HL-60 (cell line): Measurements from ENCODE around the gene TTC8.
A peak's percentile ranks its signal among the peaks of the same experiment; 100 is the strongest.

Source experiments
- DNase-seq, 2 experiments: peaks; one replicate each; pipeline ENCODE4 v3.0.0-alpha.2; 2010 to 2020; ENCODE audit warnings: low read depth in 1 of 2, low spot score in 1 of 2
- H3K27ac ChIP-seq: fragments of 250-450 bp; sonication (Bioruptor Pico); replicated peaks from 2 replicates; pipeline ENCODE4 v1.5.1; 2020; ENCODE audit warnings: mild to moderate bottlenecking, moderate library complexity
- H3K27me3 ChIP-seq: fragments of 250-450 bp; sonication (Bioruptor Pico); 2 replicates; pipeline ENCODE4 v1.5.1; 2021; ENCODE audit warnings: mild to moderate bottlenecking, moderate library complexity; ENCODE audit not compliant: insufficient read depth, poor library complexity, severe bottlenecking
- H3K4me3 ChIP-seq: replicated peaks from 2 replicates; pipeline ENCODE4 v1.5.1; 2011; ENCODE audit warnings: mild to moderate bottlenecking, control low read depth, low read length; ENCODE audit not compliant: insufficient read depth
- CTCF ChIP-seq: IDR thresholded peaks from one replicate; pipeline ENCODE4 v1.5.1; 2011; ENCODE audit warnings: low read length, control low read depth, inconsistent platforms; ENCODE audit not compliant: insufficient read depth
- GABPA ChIP-seq: IDR thresholded peaks from 2 replicates; pipeline ENCODE4 v1.6.1; 2012; ENCODE audit warnings: low read depth
- POLR2AphosphoS5 ChIP-seq: IDR thresholded peaks from 2 replicates; pipeline ENCODE4 v1.6.1; 2012; ENCODE audit warnings: low read depth
- REST ChIP-seq: IDR thresholded peaks from 2 replicates; pipeline ENCODE4 v1.6.1; 2012; ENCODE audit warnings: low read depth; ENCODE audit not compliant: insufficient replicate concordance
- SPI1 ChIP-seq: IDR thresholded peaks from 2 replicates; pipeline ENCODE4 v1.6.1; 2012; ENCODE audit warnings: low read depth, mild to moderate bottlenecking, borderline replicate concordance

TTC8 gene

GRCh38 chr14:88872976-88873375 lies 48.5 kb downstream of the TTC8 start:
- Histone ChIP-seq H3K27ac (no peak overlapping the region), H3K4me3 (no peak overlapping the region), H3K27me3 (no peaks in the 10 kb centered on the region)
- TF ChIP-seq REST (no peak), CTCF (no peak), GABPA (no peak), SPI1 (no peak), POLR2AphosphoS5 (no peak)
- no peak for DNase-seq

- Histone ChIP-seq H3K4me3 (no peak overlapping the region), H3K27ac (no peak overlapping the region), H3K27me3 (no peaks in the 10 kb centered on the region)
- TF ChIP-seq SPI1 (no peak), REST (no peak), POLR2AphosphoS5 (no peak), GABPA (no peak), CTCF (no peak)
- no peak for DNase-seq
Observed at GRCh38 chr14:88877192-88877591, 52.7 kb downstream of the TTC8 start.

- Histone ChIP-seq H3K27me3 (no peaks in the 10 kb centered on the region), H3K4me3 (no peak overlapping the region), H3K27ac (peak overlapping the region; percentile 45; the same call in 1 of the 2 replicates)
- DNase-seq, result peak; percentile 21 to 50
- TF ChIP-seq SPI1 (no peak), REST (no peak), GABPA (no peak), POLR2AphosphoS5 (no peak)
Observed at GRCh38 chr14:88879022-88879421, 54.6 kb downstream of the TTC8 start.

GRCh38 chr14:88882236-88882635 lies 57.8 kb downstream of the TTC8 start:
- TF ChIP-seq CTCF (no peak), SPI1 (no peak), POLR2AphosphoS5 (no peak), REST (no peak), GABPA (no peak)
- Histone ChIP-seq H3K27me3 (no peaks in the 10 kb centered on the region), H3K27ac (no peak overlapping the region), H3K4me3 (no peak overlapping the region)
- no peak for DNase-seq
